ENCODE results near the gene LDHA. TPM values are rescaled to one million over a fixed set of nuclear protein-coding genes. Genes with fewer than 3 reads are reported as not detected.

LDHA gene
- polyA plus RNA-seq, 2 donors, result 269 to 530 TPM

DNA sequence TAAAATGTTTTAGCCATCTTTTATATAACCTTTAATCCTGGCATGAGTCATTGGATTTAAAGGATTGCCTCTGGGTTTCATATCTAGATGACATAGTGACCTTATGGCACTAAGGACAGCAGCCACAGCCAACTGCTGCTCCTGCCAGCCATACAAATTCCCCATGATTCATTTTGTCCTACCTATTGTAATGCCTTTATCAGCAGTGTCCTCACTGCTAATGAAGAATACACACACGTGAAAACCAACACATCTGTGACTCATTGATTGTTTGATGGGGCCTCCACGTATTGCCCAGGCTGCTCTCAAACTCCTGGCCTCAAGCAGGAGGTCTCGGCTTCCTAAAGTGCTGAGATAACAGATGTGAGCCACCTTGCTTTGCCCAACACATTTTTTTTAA lies 63.1 kb downstream of the LDHA start:
- Histone ChIP-seq H3K36me3 (ENCODE audit: control insufficient read depth in 2 of 2, insufficient read depth in 2 of 2, low read length in 1 of 2) (no peaks in the 10 kb centered on the region), H3K4me1 (ENCODE audit: control insufficient read depth in 2 of 2, insufficient read depth in 2 of 2, low read length in 1 of 2) (no peaks in the 10 kb centered on the region), H3K9me3 (ENCODE audit: control insufficient read depth in 2 of 2, insufficient read depth in 1 of 2, low read depth in 1 of 2, low read length in 1 of 2) (no peaks in the 10 kb centered on the region), H3K27ac (ENCODE audit: low read depth in 2 of 2, low read length in 1 of 2) (no peak overlapping the region), H3K27me3 (ENCODE audit: control insufficient read depth in 1 of 2, insufficient read depth in 2 of 2, low read length in 2 of 2) (no peaks in the 10 kb centered on the region), H3K4me3 (ENCODE audit: low read depth in 1 of 2, low read length in 2 of 2) (no peak overlapping the region)
- 29 to 32% methylated on average over 3 of the region's 3 CpGs for WGBS, 2 donors

Other genes starting within 250 kb of the LDHA start
- not detected for gene MRGPRX4, start 221.7 kb upstream of the LDHA start, polyA plus RNA-seq
- not detected for gene SAA4, start 157.8 kb upstream of the LDHA start, polyA plus RNA-seq
- gene SAA2, start 145.9 kb upstream of the LDHA start, polyA plus RNA-seq, result 1 to 10 TPM; 2.4 TPM
- gene SAA1, start 128.3 kb upstream of the LDHA start, polyA plus RNA-seq, result 10 to 100 TPM; 10.8 to 15.7 TPM
- 1 to 10 TPM; 6.6 to 6.9 TPM for gene HPS5, start 72.4 kb upstream of the LDHA start, polyA plus RNA-seq
- gene GTF2H1, start 72.0 kb upstream of the LDHA start, polyA plus RNA-seq, result 10 to 100 TPM; 13.1 to 23.3 TPM
- under 1 TPM; 0.24 to 0.29 TPM for gene LDHC, start 17.8 kb downstream of the LDHA start, polyA plus RNA-seq
- gene LDHAL6A, start 61.3 kb downstream of the LDHA start, polyA plus RNA-seq, result not detected
- 10 to 100 TPM; 41.9 to 60.0 TPM for gene TSG101, start 132.4 kb downstream of the LDHA start, polyA plus RNA-seq
- 1 to 10 TPM; 4.7 to 9.0 TPM for gene UEVLD, start 194.2 kb downstream of the LDHA start, polyA plus RNA-seq
- 1 to 10 TPM in 1 of 2 donors, under 1 TPM in 1; 0.62 to 1.4 TPM for gene MISFA, start 205.2 kb downstream of the LDHA start, polyA plus RNA-seq
- gene SPTY2D1, start 239.8 kb downstream of the LDHA start, polyA plus RNA-seq, result 1 to 10 TPM; 3.2 to 5.8 TPM

Data from esophagus (tissue), 2 donors.